ENCODE data around the gene FAM177B. TPM values are rescaled to one million over a fixed set of nuclear protein-coding genes. Genes with fewer than 3 reads are reported as not detected.
A peak's percentile ranks its signal among the peaks of the same experiment; 100 is the strongest.
"Not testable (repeated sequence)": the region's sequence is repeated elsewhere in the genome, so short reads cannot be mapped to it uniquely, and the experiment has no call there.

Gene FAM177B
- total and polyA plus RNA-seq, 4 donors, result 0.10 to 0.54 (median 0.27) TPM; not detected in 1

DNA sequence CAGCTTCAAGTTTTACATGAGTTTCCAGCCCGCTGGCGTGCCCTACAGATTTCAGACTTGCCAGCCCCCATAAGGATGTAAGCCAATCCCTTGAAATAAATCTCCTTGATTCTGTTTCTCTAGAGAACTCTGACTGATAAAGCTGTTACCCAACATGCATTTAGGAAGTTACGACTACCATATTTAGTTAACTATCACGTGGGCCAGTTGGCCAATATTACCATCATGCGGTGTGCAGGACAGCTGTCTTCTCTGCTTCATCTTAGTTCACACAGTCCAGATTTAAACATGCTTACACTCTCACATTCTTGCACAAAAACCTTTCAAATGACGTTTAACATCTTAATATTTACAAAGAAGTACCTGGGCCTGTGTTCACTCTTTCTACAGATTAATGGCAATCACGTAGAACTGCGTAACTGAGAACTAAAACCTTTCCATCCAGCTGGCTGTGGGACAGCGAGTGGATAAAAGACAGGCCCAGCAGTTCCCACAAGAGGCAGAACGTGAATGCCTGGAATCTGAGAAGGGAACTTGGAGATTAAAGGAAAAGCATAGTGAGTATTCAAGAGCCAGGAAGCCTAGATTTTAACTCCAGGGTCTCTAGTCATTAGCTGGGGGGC lies 20.8 kb downstream of the FAM177B start:
- no peaks in the 10 kb centered on the region for H3K36me3 ChIP-seq (ENCODE audit: control insufficient read depth in 4 of 4, insufficient read depth in 4 of 4, low read length in 4 of 4)
- 78 to 83% methylated on average over 10 of the region's 10 CpGs for WGBS, 2 donors
- H3K4me1 ChIP-seq (ENCODE audit: control insufficient read depth in 5 of 5, insufficient read depth in 5 of 5, low read length in 5 of 5), result peaks cover 0 to 14% (median 0%) of the 10 kb centered on the region in 5 donors
- no peaks in the 10 kb centered on the region for H3K9me3 ChIP-seq (ENCODE audit: control insufficient read depth in 4 of 4, insufficient read depth in 3 of 4, low read length in 3 of 4)
- H3K4me3 ChIP-seq, result no peak overlapping the region
- no peak overlapping the region for H3K9ac ChIP-seq (ENCODE audit: insufficient read depth in 1 of 2, low read length in 2 of 2)
- DNase-seq, result no peak
- H3K27ac ChIP-seq (ENCODE audit: low read depth in 1 of 2, low read length in 1 of 2), result no peak overlapping the region
- no peak for ATAC-seq (ENCODE audit: insufficient read depth, low FRiP score)
- TF ChIP-seq, protein P1, sequence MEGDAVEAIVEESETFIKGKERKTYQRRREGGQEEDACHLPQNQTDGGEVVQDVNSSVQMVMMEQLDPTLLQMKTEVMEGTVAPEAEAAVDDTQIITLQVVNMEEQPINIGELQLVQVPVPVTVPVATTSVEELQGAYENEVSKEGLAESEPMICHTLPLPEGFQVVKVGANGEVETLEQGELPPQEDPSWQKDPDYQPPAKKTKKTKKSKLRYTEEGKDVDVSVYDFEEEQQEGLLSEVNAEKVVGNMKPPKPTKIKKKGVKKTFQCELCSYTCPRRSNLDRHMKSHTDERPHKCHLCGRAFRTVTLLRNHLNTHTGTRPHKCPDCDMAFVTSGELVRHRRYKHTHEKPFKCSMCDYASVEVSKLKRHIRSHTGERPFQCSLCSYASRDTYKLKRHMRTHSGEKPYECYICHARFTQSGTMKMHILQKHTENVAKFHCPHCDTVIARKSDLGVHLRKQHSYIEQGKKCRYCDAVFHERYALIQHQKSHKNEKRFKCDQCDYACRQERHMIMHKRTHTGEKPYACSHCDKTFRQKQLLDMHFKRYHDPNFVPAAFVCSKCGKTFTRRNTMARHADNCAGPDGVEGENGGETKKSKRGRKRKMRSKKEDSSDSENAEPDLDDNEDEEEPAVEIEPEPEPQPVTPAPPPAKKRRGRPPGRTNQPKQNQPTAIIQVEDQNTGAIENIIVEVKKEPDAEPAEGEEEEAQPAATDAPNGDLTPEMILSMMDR (IDR thresholded peaks at IDR 0.05; ENCODE audit: control extremely low read depth, extremely low read depth), result no peak
- no peaks in the 10 kb centered on the region for H3K27me3 ChIP-seq (ENCODE audit: control insufficient read depth in 3 of 3, insufficient read depth in 3 of 3, low read length in 2 of 3)

DNA sequence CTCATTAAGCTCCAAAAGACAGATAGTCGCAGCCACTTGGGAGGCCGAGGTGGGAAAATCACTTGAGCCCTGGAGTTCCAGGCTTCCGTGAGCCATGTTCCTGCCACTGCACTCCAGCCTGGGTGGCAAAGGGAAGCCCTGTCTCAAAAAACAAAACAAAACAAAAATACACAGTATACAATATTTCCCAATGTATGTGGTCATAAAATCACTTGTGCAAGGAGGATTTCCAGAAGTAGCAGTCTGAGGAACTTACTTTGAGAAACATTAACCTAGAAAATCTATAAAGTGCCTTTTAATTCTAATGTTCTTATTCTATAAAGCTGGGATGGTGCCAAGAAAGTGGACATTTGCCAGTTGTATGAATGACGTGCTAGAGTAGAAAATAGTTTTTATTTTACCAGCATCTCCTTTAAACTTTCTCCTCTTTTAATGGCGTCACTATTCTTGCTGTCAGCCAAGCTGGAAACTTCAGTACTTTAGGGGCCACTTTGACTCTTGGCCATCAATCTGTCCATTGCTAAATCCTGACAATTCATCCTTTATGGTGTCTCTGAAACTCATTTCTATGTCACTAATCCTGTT lies 22.5 kb downstream of the FAM177B start:
- WGBS, 2 donors, result 82 to 84% methylated on average over 5 of the region's 5 CpGs

DNA sequence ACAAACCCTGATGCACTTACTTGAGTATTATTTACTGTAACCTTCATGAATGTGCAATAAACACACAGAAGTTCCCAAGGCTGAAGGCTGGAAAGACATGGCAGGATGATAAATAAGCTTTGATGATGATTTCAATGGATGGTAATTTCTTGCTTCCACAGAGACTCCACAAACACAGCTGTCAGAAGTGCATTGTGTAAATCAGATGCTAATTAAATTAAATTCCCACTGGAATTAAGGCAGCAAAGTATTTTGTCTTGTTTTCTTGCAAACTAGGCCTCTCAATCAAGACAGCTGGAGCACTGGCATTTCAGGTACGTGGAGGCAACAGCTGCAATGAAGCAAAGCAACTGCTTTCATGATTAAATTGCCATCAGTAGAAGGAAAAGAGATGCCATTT lies 24.1 kb downstream of the FAM177B start:
- DNase-seq, result no peak

More for the DNA sequence above, 22.5 kb downstream of the FAM177B start:
- Histone ChIP-seq H3K36me3 (ENCODE audit: control insufficient read depth in 4 of 4, insufficient read depth in 4 of 4, low read length in 4 of 4) (no peaks in the 10 kb centered on the region), H3K27ac (ENCODE audit: low read depth in 1 of 2, low read length in 1 of 2) (no peak overlapping the region), H3K27me3 (ENCODE audit: control insufficient read depth in 3 of 3, insufficient read depth in 3 of 3, low read length in 2 of 3) (no peaks in the 10 kb centered on the region), H3K4me3 (no peak overlapping the region), H3K9me3 (ENCODE audit: control insufficient read depth in 4 of 4, insufficient read depth in 3 of 4, low read length in 3 of 4) (no peaks in the 10 kb centered on the region), H3K9ac (ENCODE audit: insufficient read depth in 1 of 2, low read length in 2 of 2) (no peak overlapping the region), H3K4me1 (ENCODE audit: control insufficient read depth in 5 of 5, insufficient read depth in 5 of 5, low read length in 5 of 5) (peaks cover 0 to 14% (median 0%) of the 10 kb centered on the region in 5 donors)
- DNase-seq (peak in 2 of 3 donors; percentile 57 to 63), ATAC-seq (ENCODE audit: insufficient read depth, low FRiP score) (no peak)
- TF ChIP-seq, protein P1 (IDR thresholded peaks at IDR 0.05; ENCODE audit: control extremely low read depth, extremely low read depth), result no peak

DNA sequence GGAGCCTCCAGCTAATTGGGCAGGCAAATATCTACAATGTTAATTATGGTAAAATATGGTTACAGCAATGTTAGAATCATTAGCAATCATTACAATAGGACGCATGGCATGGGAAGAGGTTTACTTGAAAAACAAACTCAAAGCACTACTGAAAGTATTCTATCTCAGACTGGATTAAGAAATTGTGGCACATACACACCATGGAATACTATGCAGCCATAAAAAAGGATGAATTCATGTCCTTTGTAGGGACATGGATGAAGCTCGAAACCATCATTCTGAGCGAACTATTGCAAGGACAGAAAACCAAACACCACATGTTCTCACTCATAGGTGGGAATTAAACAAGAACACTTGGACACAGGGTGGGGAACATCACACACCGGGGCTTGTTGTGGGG lies 25.2 kb downstream of the FAM177B start:
- not testable (repeated sequence) for ATAC-seq (ENCODE audit: insufficient read depth, low FRiP score)

More for the DNA sequence above, 24.1 kb downstream of the FAM177B start:
- 76 to 83% methylated on average over 1 of the region's 1 CpG for WGBS, 2 donors
- peaks cover 0 to 14% (median 0%) of the 10 kb centered on the region in 5 donors for H3K4me1 ChIP-seq (ENCODE audit: control insufficient read depth in 5 of 5, insufficient read depth in 5 of 5, low read length in 5 of 5)
- no peak overlapping the region for H3K27ac ChIP-seq (ENCODE audit: low read depth in 1 of 2, low read length in 1 of 2)
- H3K27me3 ChIP-seq (ENCODE audit: control insufficient read depth in 3 of 3, insufficient read depth in 3 of 3, low read length in 2 of 3), result no peaks in the 10 kb centered on the region
- H3K36me3 ChIP-seq (ENCODE audit: control insufficient read depth in 4 of 4, insufficient read depth in 4 of 4, low read length in 4 of 4), result no peaks in the 10 kb centered on the region
- H3K9ac ChIP-seq (ENCODE audit: insufficient read depth in 1 of 2, low read length in 2 of 2), result no peak overlapping the region
- TF ChIP-seq, protein P1 (IDR thresholded peaks at IDR 0.05; ENCODE audit: control extremely low read depth, extremely low read depth), result no peak
- H3K9me3 ChIP-seq (ENCODE audit: control insufficient read depth in 4 of 4, insufficient read depth in 3 of 4, low read length in 3 of 4), result no peaks in the 10 kb centered on the region
- H3K4me3 ChIP-seq, result no peak overlapping the region
- no peak for ATAC-seq (ENCODE audit: insufficient read depth, low FRiP score)

More for the DNA sequence above, 25.2 kb downstream of the FAM177B start:
- peaks cover 0 to 14% (median 0%) of the 10 kb centered on the region in 5 donors for H3K4me1 ChIP-seq (ENCODE audit: control insufficient read depth in 5 of 5, insufficient read depth in 5 of 5, low read length in 5 of 5)
- not testable (repeated sequence) for H3K27ac ChIP-seq (ENCODE audit: low read depth in 1 of 2, low read length in 1 of 2); H3K9ac ChIP-seq (ENCODE audit: insufficient read depth in 1 of 2, low read length in 2 of 2); H3K9me3 ChIP-seq (ENCODE audit: control insufficient read depth in 4 of 4, insufficient read depth in 3 of 4, low read length in 3 of 4); H3K27me3 ChIP-seq (ENCODE audit: control insufficient read depth in 3 of 3, insufficient read depth in 3 of 3, low read length in 2 of 3); H3K4me3 ChIP-seq; H3K36me3 ChIP-seq (ENCODE audit: control insufficient read depth in 4 of 4, insufficient read depth in 4 of 4, low read length in 4 of 4); DNase-seq
- 64 to 97% methylated on average over 3 to 4 of the region's 4 CpGs for WGBS, 2 donors
